Measurements from ENCODE around the gene PASK. TPM values are rescaled to one million over a fixed set of nuclear protein-coding genes. Genes with fewer than 3 reads are reported as not detected.

The PASK gene
- total RNA-seq, 1 experiment from 2014 or later: 21.1 TPM

GRCh38 chr2:241070361-241070760 is 78.9 kb downstream of the PASK start:
- H3K27ac Mint-ChIP-seq (ENCODE audit: unreplicated experiment): no peak overlapping the region
- H3K4me1 ChIP-seq: no peaks in the 10 kb centered on the region
- ChIA-PET CTCF (no interaction called here), POLR2A (no interaction called here)
- no peaks in the 10 kb centered on the region for H3K27me3 ChIP-seq (replicated peaks; ENCODE audit: control insufficient read depth, insufficient read depth, low read length)
- no peaks in the 10 kb centered on the region for H3K4me1 Mint-ChIP-seq (ENCODE audit: low read depth, unreplicated experiment)
- peaks cover 10% of the 10 kb centered on the region for H3K27me3 Mint-ChIP-seq (ENCODE audit: insufficient read depth, unreplicated experiment)
- TF ChIP-seq CTCF (IDR thresholded peaks at IDR 0.05; ENCODE audit: insufficient read depth in 1 of 2, low read depth in 1 of 2, low read length in 1 of 2, severe bottlenecking in 1 of 2, unreplicated experiment in 1 of 2): no peak
- no peaks in the 10 kb centered on the region for H3K9me3 ChIP-seq
- DNase-seq: no peak
- intact Hi-C loops (cut with micrococcal nuclease; ENCODE audit: unreplicated experiment): no loop called here
- H3K36me3 ChIP-seq (ENCODE audit: control insufficient read depth, insufficient read depth, low read length): no peaks in the 10 kb centered on the region
- no peak overlapping the region for H3K4me3 ChIP-seq (ENCODE audit: low read depth, low read length)
- H3K9me3 Mint-ChIP-seq (ENCODE audit: unreplicated experiment): no peaks in the 10 kb centered on the region
- peaks cover 4% of the 10 kb centered on the region for H3K36me3 Mint-ChIP-seq (ENCODE audit: insufficient read depth, unreplicated experiment)
- no TSS peak for BruUV-seq (replicated peaks)
- no peak overlapping the region for H3K4me3 Mint-ChIP-seq (ENCODE audit: unreplicated experiment)

DNA sequence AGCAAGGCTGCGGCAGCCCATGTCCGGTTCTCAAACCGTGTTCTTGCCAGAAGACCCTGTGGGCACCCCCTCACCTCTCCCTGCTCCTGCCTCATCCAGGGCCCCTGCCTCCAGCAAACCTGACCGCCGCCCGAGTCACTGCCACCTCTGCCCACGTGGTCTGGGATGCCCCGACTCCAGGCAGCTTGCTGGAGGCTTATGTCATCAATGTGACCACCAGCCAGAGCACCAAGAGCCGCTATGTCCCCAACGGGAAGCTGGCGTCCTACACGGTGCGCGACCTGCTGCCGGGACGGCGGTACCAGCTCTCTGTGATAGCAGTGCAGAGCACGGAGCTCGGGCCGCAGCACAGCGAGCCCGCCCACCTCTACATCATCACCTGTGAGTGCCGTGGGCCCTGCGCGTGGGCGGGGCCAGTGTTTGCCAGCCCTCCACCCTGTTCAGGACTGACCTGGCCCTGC is 79.4 kb downstream of the PASK start:
- Histone ChIP-seq H3K4me3 (ENCODE audit: low read depth, low read length) (no peak overlapping the region), H3K9me3 (no peaks in the 10 kb centered on the region), H3K36me3 (ENCODE audit: control insufficient read depth, insufficient read depth, low read length) (no peaks in the 10 kb centered on the region), H3K27me3 (replicated peaks; ENCODE audit: control insufficient read depth, insufficient read depth, low read length) (no peaks in the 10 kb centered on the region), H3K4me1 (no peaks in the 10 kb centered on the region)
- no TSS peak for BruUV-seq (replicated peaks)
- Mint-ChIP-seq H3K27ac (ENCODE audit: unreplicated experiment) (no peak overlapping the region), H3K9me3 (ENCODE audit: unreplicated experiment) (no peaks in the 10 kb centered on the region), H3K4me3 (ENCODE audit: unreplicated experiment) (no peak overlapping the region), H3K4me1 (ENCODE audit: low read depth, unreplicated experiment) (no peaks in the 10 kb centered on the region), H3K36me3 (ENCODE audit: insufficient read depth, unreplicated experiment) (peaks cover 4% of the 10 kb centered on the region), H3K27me3 (ENCODE audit: insufficient read depth, unreplicated experiment) (peaks cover 10% of the 10 kb centered on the region)
- CTCF ChIA-PET: no interaction called here
- intact Hi-C loops (cut with micrococcal nuclease; ENCODE audit: unreplicated experiment): no loop called here
- no peak for TF ChIP-seq CTCF (IDR thresholded peaks at IDR 0.05; ENCODE audit: insufficient read depth in 1 of 2, low read depth in 1 of 2, low read length in 1 of 2, severe bottlenecking in 1 of 2, unreplicated experiment in 1 of 2)
- DNase-seq: no peak
- POLR2A ChIA-PET: no interaction called here

DNA sequence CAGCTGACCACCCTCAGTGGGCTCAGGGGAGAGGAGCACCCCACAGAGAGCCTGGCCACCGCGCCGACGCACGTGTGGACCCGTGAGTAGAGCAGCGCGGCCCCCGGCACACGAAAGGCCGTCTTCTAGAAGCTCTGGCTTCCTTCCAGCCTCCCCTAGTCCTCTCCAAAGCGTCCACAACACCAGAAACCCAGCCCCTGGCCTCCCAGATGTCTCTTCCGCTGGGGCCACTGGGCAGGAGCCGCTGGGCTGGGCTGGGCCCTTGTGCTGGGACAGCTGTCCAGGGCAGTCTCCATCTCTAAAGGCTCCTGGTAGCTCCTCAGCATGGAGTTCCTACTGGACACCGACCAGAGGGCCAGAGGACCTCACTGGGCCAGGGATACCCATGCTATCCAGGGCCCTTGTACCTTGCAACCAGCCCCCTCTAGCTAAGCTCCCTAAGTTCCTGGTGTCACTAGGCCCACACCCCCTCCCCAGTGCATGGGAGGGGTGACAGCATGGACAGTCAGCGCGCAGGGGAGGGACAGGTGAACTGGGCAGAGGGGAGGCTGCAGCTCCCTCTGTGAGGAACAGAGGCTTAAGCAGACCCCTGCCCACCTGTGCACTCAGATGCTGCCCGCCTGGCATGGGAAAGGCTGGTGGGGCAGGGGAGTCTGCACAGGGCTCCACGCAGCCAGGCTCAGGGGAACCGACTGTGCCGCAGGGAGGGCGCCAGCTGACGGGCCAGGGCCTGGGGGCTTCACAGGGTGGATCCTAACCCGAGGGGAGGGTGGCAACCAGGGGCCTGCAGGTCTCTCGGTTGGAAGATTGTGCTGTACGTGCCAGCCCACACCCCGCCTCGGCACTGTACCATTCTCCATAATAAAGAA is 80.1 kb downstream of the PASK start:
- no peaks in the 10 kb centered on the region for H3K4me1 Mint-ChIP-seq (ENCODE audit: low read depth, unreplicated experiment)
- H3K9me3 ChIP-seq: no peaks in the 10 kb centered on the region
- peaks cover 10% of the 10 kb centered on the region for H3K27me3 Mint-ChIP-seq (ENCODE audit: insufficient read depth, unreplicated experiment)
- intact Hi-C loops (cut with micrococcal nuclease; ENCODE audit: unreplicated experiment): no loop called here
- ChIA-PET CTCF (no interaction called here), POLR2A (no interaction called here)
- no peak for DNase-seq
- no peak overlapping the region for H3K27ac Mint-ChIP-seq (ENCODE audit: unreplicated experiment)
- H3K36me3 ChIP-seq (ENCODE audit: control insufficient read depth, insufficient read depth, low read length): no peaks in the 10 kb centered on the region
- no TSS peak for BruUV-seq (replicated peaks)
- H3K9me3 Mint-ChIP-seq (ENCODE audit: unreplicated experiment): no peaks in the 10 kb centered on the region
- no peak for TF ChIP-seq CTCF (IDR thresholded peaks at IDR 0.05; ENCODE audit: insufficient read depth in 1 of 2, low read depth in 1 of 2, low read length in 1 of 2, severe bottlenecking in 1 of 2, unreplicated experiment in 1 of 2)
- H3K4me3 ChIP-seq (ENCODE audit: low read depth, low read length): no peak overlapping the region
- H3K4me1 ChIP-seq: no peaks in the 10 kb centered on the region
- H3K36me3 Mint-ChIP-seq (ENCODE audit: insufficient read depth, unreplicated experiment): peaks cover 4% of the 10 kb centered on the region
- H3K4me3 Mint-ChIP-seq (ENCODE audit: unreplicated experiment): no peak overlapping the region
- H3K27me3 ChIP-seq (replicated peaks; ENCODE audit: control insufficient read depth, insufficient read depth, low read length): no peaks in the 10 kb centered on the region

All from Caco-2 (cell line).